Lower leg skin (tissue), 3 donors: ENCODE data around the gene MYB.

Experiments used
- CTCF ChIP-seq, 3 donors: fragments of 450-650 bp; IDR thresholded peaks; one replicate each; pipeline ENCODE4 v1.5.1; 2016; ENCODE audit warnings: antibody characterized with exemption in 3 of 3, mild to moderate bottlenecking in 3 of 3, moderate library complexity in 2 of 3
- POLR2A ChIP-seq, 2 donors: fragments of 450-650 bp; IDR thresholded peaks; one replicate each; pipeline ENCODE4 v1.6.1; 2016 to 2017; ENCODE audit warnings: antibody characterized with exemption in 2 of 2, mild to moderate bottlenecking in 1 of 2, moderate library complexity in 1 of 2

- TF ChIP-seq CTCF (IDR thresholded peaks at IDR 0.05) = no peak
- TF ChIP-seq POLR2A (IDR thresholded peaks at IDR 0.05) = no peak
These were observed 69.8 kb downstream of the MYB start for GRCh38 chr6:135250751-135251497.
